Measurements from ENCODE around the gene TMEM141. TPM values are rescaled to one million over a fixed set of nuclear protein-coding genes. Genes with fewer than 3 reads are reported as not detected.

TMEM141 gene
- polyA plus RNA-seq, 1 donor (not counting 4 experiments of a cell fraction or from before 2014, with no cell fraction given) = 85.5 TPM

DNA sequence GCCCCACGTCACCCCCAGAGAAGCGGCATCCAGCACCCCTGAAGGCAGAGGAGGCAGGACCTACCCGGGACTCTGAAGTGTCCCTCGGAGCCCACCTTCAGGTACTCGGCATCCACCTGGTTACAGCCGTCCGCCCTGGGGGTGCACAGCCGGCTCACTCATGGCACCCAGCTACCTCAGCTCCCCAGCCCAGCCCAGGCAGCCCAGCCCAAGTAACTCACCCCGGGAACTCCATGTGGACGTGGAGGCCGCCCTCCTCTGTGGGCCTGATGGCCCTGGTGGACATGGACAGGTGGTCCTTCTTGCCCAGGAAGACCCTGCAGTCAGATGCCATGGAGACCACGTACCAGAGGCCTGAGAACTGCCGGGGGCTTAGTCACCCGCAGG, 27.5 kb upstream of the TMEM141 start:
- Histone ChIP-seq H2AFZ (ENCODE audit: control insufficient read depth, low read length) (no peak overlapping the region), H3K27me3 (ENCODE audit: control insufficient read depth, extremely low read depth, insufficient read depth, low read length) (peaks cover 23% of the 10 kb centered on the region), H3K27ac (ENCODE audit: control insufficient read depth, insufficient read depth, low read length) (no peak overlapping the region), H3K4me1 (ENCODE audit: control insufficient read depth, extremely low read depth, insufficient read depth, low read length) (no peaks in the 10 kb centered on the region), H3K4me3 (ENCODE audit: control insufficient read depth in 2 of 3, extremely low read depth in 1 of 3, insufficient read depth in 2 of 3, low read depth in 1 of 3, low read length in 3 of 3) (no peak overlapping the region), H3K9me1 (ENCODE audit: control insufficient read depth, extremely low read depth, insufficient read depth, low read length) (no peaks in the 10 kb centered on the region), H3K36me3 (ENCODE audit: control insufficient read depth in 2 of 2, extremely low read depth in 1 of 2, insufficient read depth in 2 of 2, low read length in 2 of 2) (no peaks in the 10 kb centered on the region), H3K9me3 (ENCODE audit: control insufficient read depth, low read depth, low read length) (no peaks in the 10 kb centered on the region), H3K4me2 (ENCODE audit: control insufficient read depth, extremely low read depth, insufficient read depth, low read depth, low read length) (no peak overlapping the region), H4K20me1 (ENCODE audit: control insufficient read depth, extremely low read depth, insufficient read depth, low read length) (no peaks in the 10 kb centered on the region), H3K79me2 (ENCODE audit: control insufficient read depth, insufficient read depth, low read length) (no peaks in the 10 kb centered on the region), H3K9ac (ENCODE audit: control insufficient read depth, extremely low read depth, insufficient read depth, low read length) (no peak overlapping the region)
- FAIRE-seq = no peak
- DNase-seq (ENCODE audit: low read depth, low spot score) = no peak
- TF ChIP-seq, protein P1, sequence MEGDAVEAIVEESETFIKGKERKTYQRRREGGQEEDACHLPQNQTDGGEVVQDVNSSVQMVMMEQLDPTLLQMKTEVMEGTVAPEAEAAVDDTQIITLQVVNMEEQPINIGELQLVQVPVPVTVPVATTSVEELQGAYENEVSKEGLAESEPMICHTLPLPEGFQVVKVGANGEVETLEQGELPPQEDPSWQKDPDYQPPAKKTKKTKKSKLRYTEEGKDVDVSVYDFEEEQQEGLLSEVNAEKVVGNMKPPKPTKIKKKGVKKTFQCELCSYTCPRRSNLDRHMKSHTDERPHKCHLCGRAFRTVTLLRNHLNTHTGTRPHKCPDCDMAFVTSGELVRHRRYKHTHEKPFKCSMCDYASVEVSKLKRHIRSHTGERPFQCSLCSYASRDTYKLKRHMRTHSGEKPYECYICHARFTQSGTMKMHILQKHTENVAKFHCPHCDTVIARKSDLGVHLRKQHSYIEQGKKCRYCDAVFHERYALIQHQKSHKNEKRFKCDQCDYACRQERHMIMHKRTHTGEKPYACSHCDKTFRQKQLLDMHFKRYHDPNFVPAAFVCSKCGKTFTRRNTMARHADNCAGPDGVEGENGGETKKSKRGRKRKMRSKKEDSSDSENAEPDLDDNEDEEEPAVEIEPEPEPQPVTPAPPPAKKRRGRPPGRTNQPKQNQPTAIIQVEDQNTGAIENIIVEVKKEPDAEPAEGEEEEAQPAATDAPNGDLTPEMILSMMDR (optimal IDR thresholded peaks at IDR 0.05 in 1 of 3, IDR thresholded peaks at IDR 0.05 in 1 of 3, conservative IDR thresholded peaks at IDR 0.05 in 1 of 3; ENCODE audit: extremely low read depth in 1 of 3, insufficient read depth in 2 of 3, low read length in 3 of 3) = no peak
- TF ChIP-seq EZH2 (IDR thresholded peaks at IDR 0.05; ENCODE audit: low read length) = no peak
- dilution Hi-C loops (cut with MboI; ENCODE audit: extremely low pct_ligation_motif_present, low sequenced_read_pairs) = no loop called here

DNA sequence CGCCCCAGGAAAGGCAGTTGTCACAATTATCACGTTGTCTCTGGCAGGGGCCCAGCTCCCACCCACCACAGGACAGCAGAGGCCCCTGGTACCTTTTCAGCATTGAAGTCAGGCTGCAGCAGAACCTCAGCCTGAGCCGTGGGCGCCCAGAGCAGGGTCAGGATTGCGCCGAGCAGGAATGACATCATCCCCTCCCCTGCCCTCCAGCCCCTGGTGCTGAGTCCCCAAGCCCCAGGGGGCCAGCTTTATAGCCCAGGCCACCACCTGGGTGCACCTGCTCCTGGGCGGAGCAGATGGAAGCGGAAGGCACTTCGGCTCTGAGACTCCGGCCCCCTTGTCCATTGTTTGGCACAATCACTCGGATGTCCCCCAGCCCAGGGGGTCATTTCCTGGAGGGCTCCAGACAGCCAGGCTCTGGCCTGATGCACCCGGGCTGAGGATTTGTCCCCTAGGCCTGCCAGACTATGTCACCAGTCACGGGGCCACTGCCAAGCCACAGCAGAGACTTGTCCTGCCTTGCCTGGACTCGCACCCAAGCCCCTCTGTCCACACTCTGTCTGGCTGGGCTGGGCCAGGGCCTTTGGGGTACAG, 26.7 kb upstream of the TMEM141 start, which contains the start of gene LCN15:
Gene LCN15 (minus strand): TSS at position 218 of the 591 bp plus-strand sequence. CDS start 30 bp downstream, at position 188.
- no peak within 1 kb of the TSS for H2AFZ ChIP-seq (ENCODE audit: control insufficient read depth, low read length)
- no peaks in the 10 kb centered on the region for H3K79me2 ChIP-seq (ENCODE audit: control insufficient read depth, insufficient read depth, low read length)
- H3K27ac ChIP-seq (ENCODE audit: control insufficient read depth, insufficient read depth, low read length) = no peak within 1 kb of the TSS
- no peaks in the 10 kb centered on the region for H3K9me3 ChIP-seq (ENCODE audit: control insufficient read depth, low read depth, low read length)
- H3K36me3 ChIP-seq (ENCODE audit: control insufficient read depth in 2 of 2, extremely low read depth in 1 of 2, insufficient read depth in 2 of 2, low read length in 2 of 2) = no peaks in the 10 kb centered on the region
- peaks cover 23% of the 10 kb centered on the region for H3K27me3 ChIP-seq (ENCODE audit: control insufficient read depth, extremely low read depth, insufficient read depth, low read length)
- no peak within 1 kb of the TSS for H3K4me3 ChIP-seq (ENCODE audit: control insufficient read depth in 2 of 3, extremely low read depth in 1 of 3, insufficient read depth in 2 of 3, low read depth in 1 of 3, low read length in 3 of 3)
- TF ChIP-seq, protein P1 (optimal IDR thresholded peaks at IDR 0.05 in 1 of 3, IDR thresholded peaks at IDR 0.05 in 1 of 3, conservative IDR thresholded peaks at IDR 0.05 in 1 of 3; ENCODE audit: extremely low read depth in 1 of 3, insufficient read depth in 2 of 3, low read length in 3 of 3) = no peak
- no peak for TF ChIP-seq EZH2 (IDR thresholded peaks at IDR 0.05; ENCODE audit: low read length)
- no peaks in the 10 kb centered on the region for H3K9me1 ChIP-seq (ENCODE audit: control insufficient read depth, extremely low read depth, insufficient read depth, low read length)
- H3K4me1 ChIP-seq (ENCODE audit: control insufficient read depth, extremely low read depth, insufficient read depth, low read length) = no peaks in the 10 kb centered on the region
- dilution Hi-C loops (cut with MboI; ENCODE audit: extremely low pct_ligation_motif_present, low sequenced_read_pairs) = no loop called here
- H4K20me1 ChIP-seq (ENCODE audit: control insufficient read depth, extremely low read depth, insufficient read depth, low read length) = no peaks in the 10 kb centered on the region
- no peak within 1 kb of the TSS for H3K9ac ChIP-seq (ENCODE audit: control insufficient read depth, extremely low read depth, insufficient read depth, low read length)
- FAIRE-seq = no peak
- no peak within 1 kb of the TSS for H3K4me2 ChIP-seq (ENCODE audit: control insufficient read depth, extremely low read depth, insufficient read depth, low read depth, low read length)
- no peak for DNase-seq (ENCODE audit: low read depth, low spot score)
